K562 (cell line): ENCODE results near the gene NUDT1. TPM values are rescaled to one million over a fixed set of nuclear protein-coding genes. Genes with fewer than 3 reads are reported as not detected.

Experiments used
- ARHGAP35 ChIP-seq: fragments of 450-650 bp; IDR thresholded peaks from 2 replicates; pipeline ENCODE4 v1.6.1; 2018; ENCODE audit not compliant: partially characterized antibody
- E2F3 ChIP-seq: fragments of 250-450 bp; sonication (Bioruptor Pico); IDR thresholded peaks from 2 replicates; pipeline ENCODE4 v1.4.0; 2020; ENCODE audit warnings: mild to moderate bottlenecking
- ESRRA ChIP-seq: fragments of 450-650 bp; IDR thresholded peaks from 2 replicates; pipeline ENCODE4 v1.6.1; 2014; ENCODE audit warnings: low read depth, mild to moderate bottlenecking, moderate library complexity, borderline replicate concordance
- FOXK1 ChIP-seq: sonication (generic); formaldehyde crosslinking; IDR thresholded peaks from 2 replicates; pipeline ENCODE4 v1.8.0; 2022; ENCODE audit warnings: missing genetic modification reagents, mild to moderate bottlenecking, borderline replicate concordance
- HIVEP1 ChIP-seq: fragments of 250-450 bp; sonication (Bioruptor Pico); IDR thresholded peaks from 2 replicates; pipeline ENCODE4 v1.4.0; 2020; ENCODE audit warnings: mild to moderate bottlenecking
- HNRNPK ChIP-seq: fragments of 200-400 bp; formaldehyde crosslinking; IDR thresholded peaks from one replicate; pipeline ENCODE4 v1.6.1; 2018; ENCODE audit warnings: mild to moderate bottlenecking, low read depth, low read length; ENCODE audit not compliant: poor library complexity, severe bottlenecking
- LEF1 ChIP-seq: fragments of 450-650 bp; IDR thresholded peaks from 2 replicates; pipeline ENCODE4 v1.6.1; 2016; ENCODE audit warnings: mild to moderate bottlenecking
- MECOM ChIP-seq: fragments of 250-450 bp; sonication (Bioruptor Pico); IDR thresholded peaks from 2 replicates; pipeline ENCODE4 v1.8.0; 2022; ENCODE audit warnings: inconsistent platforms
- MTF1 ChIP-seq: fragments of 250-450 bp; sonication (Bioruptor Pico); IDR thresholded peaks from 2 replicates; pipeline ENCODE4 v1.9.0; 2021; ENCODE audit warnings: moderate library complexity, mild to moderate bottlenecking, inconsistent platforms, borderline replicate concordance
- NCOA1 ChIP-seq: fragments of 450-650 bp; IDR thresholded peaks from 2 replicates; pipeline ENCODE4 v1.6.1; 2016; ENCODE audit warnings: low read depth
- OTX1 ChIP-seq: fragments of 450-650 bp; formaldehyde crosslinking; IDR thresholded peaks from 2 replicates; pipeline ENCODE4 v1.4.0; 2022; ENCODE audit warnings: mild to moderate bottlenecking
- polyA plus RNA-seq, 8 experiments: library from polyadenylated mRNA; depleted of rRNA in 4 of 8; stranded (reverse) in 5 of 8; unstranded in 3 of 8; fragments of >200 nt; fragmentation: Nextera tagmentation in 2 of 8; fragmentation: Illumina TruSeq in 1 of 8; extraction: Ambion mirVana in 2 of 8; extraction: Trizol in 1 of 8; gene quantifications; 2 replicates each; pipeline versions ENCODE4 v1.2.1 to v1.2.3, GENCODE V29; 2011 to 2014; ENCODE audit warnings: inconsistent platforms in 1 of 8, missing spikeins in 1 of 8
- total RNA-seq, 7 experiments: library from RNA; depleted of rRNA in 6 of 7; stranded (reverse); fragments of >200 nt in 6 of 7; fragmentation: Illumina TruSeq in 2 of 7; extraction: Trizol in 2 of 7; gene quantifications; 2 replicates each; pipeline versions ENCODE4 v1.2.1 to v1.2.3, GENCODE V29; 2011 to 2021; ENCODE audit warnings: low replicate concordance in 1 of 7
- TF ChIP-seq, protein P1 (sequence below): fragments of 250-450 bp; sonication (Bioruptor Pico); IDR thresholded peaks from 2 replicates; pipeline ENCODE4 v1.8.0; 2021; ENCODE audit warnings: mild to moderate bottlenecking, moderate library complexity
- TF ChIP-seq, protein P2 (sequence below), 2 experiments: fragments of 450-650 bp; IDR thresholded peaks; 2 replicates each; pipeline ENCODE4 v1.6.1; 2018; ENCODE audit warnings: mild to moderate bottlenecking in 2 of 2, low read depth in 1 of 2; ENCODE audit not compliant: partially characterized antibody in 2 of 2
- TF ChIP-seq, protein P3 (sequence below): fragments of 250-450 bp; sonication (Bioruptor Pico); IDR thresholded peaks from 2 replicates; pipeline ENCODE4 v1.8.0; 2022; ENCODE audit warnings: inconsistent platforms
- TF ChIP-seq, protein P4 (sequence below): fragments of 450-650 bp; formaldehyde crosslinking; IDR thresholded peaks from 2 replicates; pipeline ENCODE4 v1.4.0; 2022; ENCODE audit warnings: missing genetic modification characterization
- TF ChIP-seq, protein P5 (sequence below): fragments of 450-650 bp; formaldehyde crosslinking; IDR thresholded peaks from 2 replicates; pipeline ENCODE4 v1.4.0; 2022; ENCODE audit warnings: mild to moderate bottlenecking, moderate library complexity

NUDT1 gene
- total and polyA plus RNA-seq, 9 of the 15 experiments (the other 6 are each of a cell fraction or from before 2014, with no cell fraction given), result 5.3 to 73.3 (median 29.6) TPM

DNA sequence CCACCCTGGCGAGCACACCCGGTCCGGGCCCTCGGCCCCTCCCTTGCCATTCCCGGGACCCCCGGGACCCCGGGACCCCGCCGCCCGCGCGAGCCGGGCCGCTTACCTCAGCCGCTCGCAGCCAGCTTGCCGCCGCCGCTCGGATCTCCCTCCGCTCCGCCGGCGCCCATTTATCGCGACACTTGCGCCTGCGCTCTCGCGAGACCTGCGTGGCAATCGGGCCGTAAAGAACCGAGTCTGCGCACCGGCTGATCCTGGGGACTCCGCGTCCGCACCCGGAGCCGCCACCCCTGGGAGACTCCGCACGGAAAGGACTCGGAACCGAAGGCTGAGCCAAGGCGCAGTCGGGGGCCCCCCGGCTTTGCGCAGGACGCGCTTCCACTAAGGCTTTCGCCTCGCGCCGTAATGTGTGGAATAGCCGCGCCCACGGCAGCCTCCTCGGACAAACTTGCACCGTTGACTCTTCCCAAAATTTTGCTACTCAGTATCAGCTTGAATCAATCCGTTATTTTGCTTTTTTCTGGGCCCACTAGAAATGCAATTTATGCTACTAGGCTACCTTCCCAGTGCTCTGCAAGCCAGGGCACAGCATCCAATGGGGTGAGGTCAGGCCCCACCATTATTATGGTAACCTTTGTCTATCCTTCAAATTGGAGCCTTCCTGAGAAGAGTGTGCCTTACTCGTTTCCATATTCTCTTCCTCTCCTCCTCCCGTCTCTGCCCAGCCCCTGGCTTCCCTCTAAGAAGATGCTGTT, 9.1 kb upstream of the NUDT1 start, which contains the start of gene MAD1L1 (continued):
- TF ChIP-seq, protein P1, sequence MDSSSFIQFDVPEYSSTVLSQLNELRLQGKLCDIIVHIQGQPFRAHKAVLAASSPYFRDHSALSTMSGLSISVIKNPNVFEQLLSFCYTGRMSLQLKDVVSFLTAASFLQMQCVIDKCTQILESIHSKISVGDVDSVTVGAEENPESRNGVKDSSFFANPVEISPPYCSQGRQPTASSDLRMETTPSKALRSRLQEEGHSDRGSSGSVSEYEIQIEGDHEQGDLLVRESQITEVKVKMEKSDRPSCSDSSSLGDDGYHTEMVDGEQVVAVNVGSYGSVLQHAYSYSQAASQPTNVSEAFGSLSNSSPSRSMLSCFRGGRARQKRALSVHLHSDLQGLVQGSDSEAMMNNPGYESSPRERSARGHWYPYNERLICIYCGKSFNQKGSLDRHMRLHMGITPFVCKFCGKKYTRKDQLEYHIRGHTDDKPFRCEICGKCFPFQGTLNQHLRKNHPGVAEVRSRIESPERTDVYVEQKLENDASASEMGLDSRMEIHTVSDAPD, result no peak
- 0 out of 2 replicates have a peak, but pooled peaks have one; percentile 38 for TF ChIP-seq MECOM (CRISPR knock-in tag)
- TF ChIP-seq, protein P2, sequence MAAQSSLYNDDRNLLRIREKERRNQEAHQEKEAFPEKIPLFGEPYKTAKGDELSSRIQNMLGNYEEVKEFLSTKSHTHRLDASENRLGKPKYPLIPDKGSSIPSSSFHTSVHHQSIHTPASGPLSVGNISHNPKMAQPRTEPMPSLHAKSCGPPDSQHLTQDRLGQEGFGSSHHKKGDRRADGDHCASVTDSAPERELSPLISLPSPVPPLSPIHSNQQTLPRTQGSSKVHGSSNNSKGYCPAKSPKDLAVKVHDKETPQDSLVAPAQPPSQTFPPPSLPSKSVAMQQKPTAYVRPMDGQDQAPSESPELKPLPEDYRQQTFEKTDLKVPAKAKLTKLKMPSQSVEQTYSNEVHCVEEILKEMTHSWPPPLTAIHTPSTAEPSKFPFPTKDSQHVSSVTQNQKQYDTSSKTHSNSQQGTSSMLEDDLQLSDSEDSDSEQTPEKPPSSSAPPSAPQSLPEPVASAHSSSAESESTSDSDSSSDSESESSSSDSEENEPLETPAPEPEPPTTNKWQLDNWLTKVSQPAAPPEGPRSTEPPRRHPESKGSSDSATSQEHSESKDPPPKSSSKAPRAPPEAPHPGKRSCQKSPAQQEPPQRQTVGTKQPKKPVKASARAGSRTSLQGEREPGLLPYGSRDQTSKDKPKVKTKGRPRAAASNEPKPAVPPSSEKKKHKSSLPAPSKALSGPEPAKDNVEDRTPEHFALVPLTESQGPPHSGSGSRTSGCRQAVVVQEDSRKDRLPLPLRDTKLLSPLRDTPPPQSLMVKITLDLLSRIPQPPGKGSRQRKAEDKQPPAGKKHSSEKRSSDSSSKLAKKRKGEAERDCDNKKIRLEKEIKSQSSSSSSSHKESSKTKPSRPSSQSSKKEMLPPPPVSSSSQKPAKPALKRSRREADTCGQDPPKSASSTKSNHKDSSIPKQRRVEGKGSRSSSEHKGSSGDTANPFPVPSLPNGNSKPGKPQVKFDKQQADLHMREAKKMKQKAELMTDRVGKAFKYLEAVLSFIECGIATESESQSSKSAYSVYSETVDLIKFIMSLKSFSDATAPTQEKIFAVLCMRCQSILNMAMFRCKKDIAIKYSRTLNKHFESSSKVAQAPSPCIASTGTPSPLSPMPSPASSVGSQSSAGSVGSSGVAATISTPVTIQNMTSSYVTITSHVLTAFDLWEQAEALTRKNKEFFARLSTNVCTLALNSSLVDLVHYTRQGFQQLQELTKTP (IDR thresholded peaks at IDR 0.05; ENCODE audit: low read depth in 1 of 2, partially characterized antibody in 2 of 2), result peak in 1 of 2 experiments; percentile 96
- TF ChIP-seq, protein P3, sequence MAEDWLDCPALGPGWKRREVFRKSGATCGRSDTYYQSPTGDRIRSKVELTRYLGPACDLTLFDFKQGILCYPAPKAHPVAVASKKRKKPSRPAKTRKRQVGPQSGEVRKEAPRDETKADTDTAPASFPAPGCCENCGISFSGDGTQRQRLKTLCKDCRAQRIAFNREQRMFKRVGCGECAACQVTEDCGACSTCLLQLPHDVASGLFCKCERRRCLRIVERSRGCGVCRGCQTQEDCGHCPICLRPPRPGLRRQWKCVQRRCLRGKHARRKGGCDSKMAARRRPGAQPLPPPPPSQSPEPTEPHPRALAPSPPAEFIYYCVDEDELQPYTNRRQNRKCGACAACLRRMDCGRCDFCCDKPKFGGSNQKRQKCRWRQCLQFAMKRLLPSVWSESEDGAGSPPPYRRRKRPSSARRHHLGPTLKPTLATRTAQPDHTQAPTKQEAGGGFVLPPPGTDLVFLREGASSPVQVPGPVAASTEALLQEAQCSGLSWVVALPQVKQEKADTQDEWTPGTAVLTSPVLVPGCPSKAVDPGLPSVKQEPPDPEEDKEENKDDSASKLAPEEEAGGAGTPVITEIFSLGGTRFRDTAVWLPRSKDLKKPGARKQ, result no peak
- TF ChIP-seq NCOA1, result no peak
- TF ChIP-seq, protein P4, sequence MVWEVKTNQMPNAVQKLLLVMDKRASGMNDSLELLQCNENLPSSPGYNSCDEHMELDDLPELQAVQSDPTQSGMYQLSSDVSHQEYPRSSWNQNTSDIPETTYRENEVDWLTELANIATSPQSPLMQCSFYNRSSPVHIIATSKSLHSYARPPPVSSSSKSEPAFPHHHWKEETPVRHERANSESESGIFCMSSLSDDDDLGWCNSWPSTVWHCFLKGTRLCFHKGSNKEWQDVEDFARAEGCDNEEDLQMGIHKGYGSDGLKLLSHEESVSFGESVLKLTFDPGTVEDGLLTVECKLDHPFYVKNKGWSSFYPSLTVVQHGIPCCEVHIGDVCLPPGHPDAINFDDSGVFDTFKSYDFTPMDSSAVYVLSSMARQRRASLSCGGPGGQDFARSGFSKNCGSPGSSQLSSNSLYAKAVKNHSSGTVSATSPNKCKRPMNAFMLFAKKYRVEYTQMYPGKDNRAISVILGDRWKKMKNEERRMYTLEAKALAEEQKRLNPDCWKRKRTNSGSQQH (CRISPR knock-in tag), result no peak
- TF ChIP-seq ARHGAP35, result peak; percentile 95
- TF ChIP-seq LEF1, result no peak
- 0 out of 2 replicates have a peak, but pooled peaks have one; percentile 58 for TF ChIP-seq HIVEP1 (CRISPR knock-in tag)
- no peak for TF ChIP-seq E2F3 (CRISPR knock-in tag)
- TF ChIP-seq ESRRA, result peak; percentile 48; the same call in 1 of the 2 replicates
- TF ChIP-seq FOXK1 (CRISPR knock-in tag), result no peak; the same call in 1 of the 2 replicates
- no peak; the same call in 1 of the 2 replicates for TF ChIP-seq OTX1
- no peak for TF ChIP-seq MTF1 (CRISPR knock-in tag)
- TF ChIP-seq, protein P5, sequence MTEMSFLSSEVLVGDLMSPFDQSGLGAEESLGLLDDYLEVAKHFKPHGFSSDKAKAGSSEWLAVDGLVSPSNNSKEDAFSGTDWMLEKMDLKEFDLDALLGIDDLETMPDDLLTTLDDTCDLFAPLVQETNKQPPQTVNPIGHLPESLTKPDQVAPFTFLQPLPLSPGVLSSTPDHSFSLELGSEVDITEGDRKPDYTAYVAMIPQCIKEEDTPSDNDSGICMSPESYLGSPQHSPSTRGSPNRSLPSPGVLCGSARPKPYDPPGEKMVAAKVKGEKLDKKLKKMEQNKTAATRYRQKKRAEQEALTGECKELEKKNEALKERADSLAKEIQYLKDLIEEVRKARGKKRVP (CRISPR knock-in tag), result peak; percentile 51; the same call in 1 of the 2 replicates
- no peak for TF ChIP-seq HNRNPK
